MM.1S (cell line): ENCODE measurements around the gene CS.

ENCODE experiments used
- DNase-seq: peaks from one replicate; pipeline ENCODE4 v3.0.0-alpha.2; 2015
- H2AFZ ChIP-seq: fragments of 300-600 bp; sonication (generic); 2 replicates; pipeline ENCODE4 v1.6.0; 2016; ENCODE audit warnings: antibody characterized with exemption, low read length
- H3F3A ChIP-seq: fragments of 300-600 bp; sonication (generic); 2 replicates; pipeline ENCODE4 v1.6.1; 2016; ENCODE audit warnings: mild to moderate bottlenecking, antibody characterized with exemption, low read length, moderate library complexity, mixed read lengths; ENCODE audit not compliant: insufficient read depth
- H3K27ac ChIP-seq: fragments of 300-600 bp; sonication (generic); 2 replicates; pipeline ENCODE4 v1.5.1; 2016; ENCODE audit warnings: mild to moderate bottlenecking, low read length
- H3K27me3 ChIP-seq: fragments of 300-600 bp; sonication (generic); replicated peaks from 2 replicates; pipeline ENCODE4 v1.6.0; 2016; ENCODE audit warnings: low read length; ENCODE audit not compliant: insufficient read depth
- H3K36me3 ChIP-seq: fragments of 300-600 bp; sonication (generic); replicated peaks from 2 replicates; pipeline ENCODE4 v1.6.1; 2016; ENCODE audit warnings: mild to moderate bottlenecking, low read length, mixed read lengths; ENCODE audit not compliant: insufficient read depth
- H3K4me1 ChIP-seq: fragments of 300-600 bp; sonication (generic); 2 replicates; pipeline ENCODE4 v1.6.1; 2016; ENCODE audit warnings: low read length, mixed read lengths
- H3K4me2 ChIP-seq: fragments of 300-600 bp; sonication (generic); 2 replicates; pipeline ENCODE4 v1.6.0; 2016; ENCODE audit warnings: low read depth, low read length
- H3K4me3 ChIP-seq: fragments of 300-600 bp; sonication (generic); 2 replicates; pipeline ENCODE4 v1.5.1; 2016; ENCODE audit warnings: low read length, mixed read lengths
- H3K79me2 ChIP-seq: fragments of 300-600 bp; sonication (generic); 2 replicates; pipeline ENCODE4 v1.6.1; 2016; ENCODE audit warnings: mixed run types, low read length, mixed read lengths
- H3K9ac ChIP-seq: fragments of 300-600 bp; sonication (generic); 2 replicates; pipeline ENCODE4 v1.6.1; 2016; ENCODE audit warnings: low read length, mixed read lengths
- H3K9me2 ChIP-seq: fragments of 300-600 bp; sonication (generic); replicated peaks from 2 replicates; pipeline ENCODE4 v1.6.1; 2016; ENCODE audit warnings: mild to moderate bottlenecking, low read length, mixed read lengths; ENCODE audit not compliant: insufficient read depth
- H3K9me3 ChIP-seq: fragments of 300-600 bp; sonication (generic); replicated peaks from 2 replicates; pipeline ENCODE4 v1.6.1; 2016; ENCODE audit warnings: mild to moderate bottlenecking, low read length, mixed read lengths; ENCODE audit not compliant: insufficient read depth
- H4K20me1 ChIP-seq: fragments of 300-600 bp; sonication (generic); 2 replicates; pipeline ENCODE4 v1.6.1; 2016; ENCODE audit warnings: mild to moderate bottlenecking, low read length, moderate library complexity, mixed read lengths; ENCODE audit not compliant: insufficient read depth
- EZH2 ChIP-seq: fragments of 300-600 bp; sonication (generic); optimal IDR thresholded peaks from 2 replicates; pipeline ENCODE3; 2017; ENCODE audit warnings: low read depth, mild to moderate bottlenecking, antibody characterized with exemption, low read length, mixed read lengths
- EZH2phosphoT487 ChIP-seq: fragments of 300-600 bp; sonication (generic); IDR thresholded peaks from 2 replicates; pipeline ENCODE4 v1.6.1; 2018; ENCODE audit warnings: antibody characterized with exemption, low read length
- TF ChIP-seq, protein P1 (sequence below): fragments of 300-600 bp; sonication (generic); IDR thresholded peaks from 2 replicates; pipeline ENCODE4 v1.5.1; 2016; ENCODE audit warnings: antibody characterized with exemption, low read length, mixed read lengths

The CS gene

DNA sequence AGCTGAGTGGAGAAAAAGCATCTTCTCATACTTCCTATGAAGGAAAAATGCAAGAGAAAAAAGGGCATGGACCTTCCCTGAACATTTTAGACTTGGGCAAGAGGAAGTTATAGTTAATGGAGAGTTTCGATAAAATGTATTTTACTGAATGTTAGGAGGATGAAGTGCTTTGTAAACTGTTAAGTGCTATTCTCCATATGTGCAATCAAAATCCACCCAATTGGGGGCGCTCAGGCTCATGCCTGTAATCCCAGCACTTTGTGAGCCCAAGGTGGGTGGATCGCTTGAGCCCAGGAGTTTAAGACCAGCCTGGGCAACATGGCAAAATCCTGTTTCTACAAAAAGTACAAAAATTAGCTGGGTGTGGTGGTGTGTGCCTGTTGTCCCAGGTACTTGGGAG is 17.5 kb upstream of the CS start:
- no peak overlapping the region for H2AFZ ChIP-seq
- no peaks in the 10 kb centered on the region for H3K36me3 ChIP-seq
- H3K9me3 ChIP-seq = no peaks in the 10 kb centered on the region
- H3F3A ChIP-seq = peaks cover 4% of the 10 kb centered on the region; the same call in 1 of the 2 replicates
- no peaks in the 10 kb centered on the region for H3K27me3 ChIP-seq
- H3K4me2 ChIP-seq = no peak overlapping the region
- peaks cover 12% of the 10 kb centered on the region for H3K4me1 ChIP-seq
- peaks cover 18% of the 10 kb centered on the region for H3K79me2 ChIP-seq
- no peaks in the 10 kb centered on the region for H4K20me1 ChIP-seq
- TF ChIP-seq EZH2phosphoT487 (no peak), EZH2 (no peak)
- TF ChIP-seq, protein P1, sequence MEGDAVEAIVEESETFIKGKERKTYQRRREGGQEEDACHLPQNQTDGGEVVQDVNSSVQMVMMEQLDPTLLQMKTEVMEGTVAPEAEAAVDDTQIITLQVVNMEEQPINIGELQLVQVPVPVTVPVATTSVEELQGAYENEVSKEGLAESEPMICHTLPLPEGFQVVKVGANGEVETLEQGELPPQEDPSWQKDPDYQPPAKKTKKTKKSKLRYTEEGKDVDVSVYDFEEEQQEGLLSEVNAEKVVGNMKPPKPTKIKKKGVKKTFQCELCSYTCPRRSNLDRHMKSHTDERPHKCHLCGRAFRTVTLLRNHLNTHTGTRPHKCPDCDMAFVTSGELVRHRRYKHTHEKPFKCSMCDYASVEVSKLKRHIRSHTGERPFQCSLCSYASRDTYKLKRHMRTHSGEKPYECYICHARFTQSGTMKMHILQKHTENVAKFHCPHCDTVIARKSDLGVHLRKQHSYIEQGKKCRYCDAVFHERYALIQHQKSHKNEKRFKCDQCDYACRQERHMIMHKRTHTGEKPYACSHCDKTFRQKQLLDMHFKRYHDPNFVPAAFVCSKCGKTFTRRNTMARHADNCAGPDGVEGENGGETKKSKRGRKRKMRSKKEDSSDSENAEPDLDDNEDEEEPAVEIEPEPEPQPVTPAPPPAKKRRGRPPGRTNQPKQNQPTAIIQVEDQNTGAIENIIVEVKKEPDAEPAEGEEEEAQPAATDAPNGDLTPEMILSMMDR = peak; percentile 14; the same call in 1 of the 2 replicates
- no peak for DNase-seq
- no peaks in the 10 kb centered on the region for H3K9me2 ChIP-seq
- H3K4me3 ChIP-seq = no peak overlapping the region
- H3K27ac ChIP-seq = no peak overlapping the region
- H3K9ac ChIP-seq = no peak overlapping the region

DNA sequence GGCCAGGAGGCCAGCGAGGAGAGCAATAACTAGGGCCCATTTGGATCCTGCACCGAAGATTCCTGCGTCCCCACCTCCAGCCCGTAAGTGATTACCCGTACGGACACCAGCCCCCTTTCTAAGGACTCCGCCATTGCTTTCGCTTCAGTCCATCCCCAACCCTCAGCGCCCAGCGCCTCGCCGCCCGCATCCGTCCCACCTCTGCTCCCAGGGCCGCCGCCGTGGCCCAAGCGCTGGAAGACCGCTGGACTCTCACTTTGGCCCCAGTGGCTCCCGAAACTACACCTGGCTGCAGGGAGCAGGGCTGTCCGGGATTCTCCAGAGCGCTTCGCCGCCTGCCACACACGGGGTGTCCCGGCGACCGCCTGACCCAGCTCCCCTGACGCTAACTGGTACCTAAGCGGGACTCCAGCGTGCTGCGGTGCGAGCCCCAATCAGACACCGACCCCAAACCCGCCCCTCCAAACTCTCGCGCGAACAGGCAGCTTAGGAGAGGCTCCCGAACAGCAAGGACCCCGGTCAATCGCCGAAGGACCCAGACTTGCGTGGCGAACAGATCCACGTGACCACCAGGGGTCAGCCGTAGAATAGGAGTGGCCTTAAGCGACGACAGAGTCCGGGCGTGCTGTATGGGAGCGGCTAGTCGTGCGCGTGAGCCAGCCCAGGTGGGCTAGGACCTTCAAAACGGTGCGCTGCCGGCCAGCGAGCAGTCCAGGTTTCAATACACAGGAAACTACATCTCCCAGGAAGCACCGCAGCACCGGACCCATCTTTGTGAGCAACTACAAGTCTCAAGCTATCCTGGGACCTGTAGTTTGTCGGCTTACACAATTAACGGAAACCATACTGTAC is 15.7 kb upstream of the CS start, which contains the start of gene CNPY2:
Gene CNPY2 (minus strand): TSS at position 367 of the 852 bp plus-strand sequence. CDS start 771 bp downstream, outside the sequence.
- Histone ChIP-seq H3K9me2 (no peaks in the 10 kb centered on the region), H3K36me3 (no peaks in the 10 kb centered on the region), H3K9ac (peak within 1 kb of the TSS; percentile 92), H2AFZ (peak within 1 kb of the TSS; percentile 87), H3K79me2 (peaks cover 18% of the 10 kb centered on the region), H4K20me1 (no peaks in the 10 kb centered on the region), H3K27me3 (no peaks in the 10 kb centered on the region), H3F3A (peaks cover 4% of the 10 kb centered on the region; the same call in 1 of the 2 replicates), H3K27ac (peak within 1 kb of the TSS; percentile 85), H3K4me1 (peaks cover 12% of the 10 kb centered on the region), H3K9me3 (no peaks in the 10 kb centered on the region), H3K4me2 (peak within 1 kb of the TSS; percentile 91), H3K4me3 (peak within 1 kb of the TSS; percentile 94)
- DNase-seq = peak; percentile 98
- TF ChIP-seq, protein P1 = peak; percentile 23
- no peak for TF ChIP-seq EZH2phosphoT487

DNA sequence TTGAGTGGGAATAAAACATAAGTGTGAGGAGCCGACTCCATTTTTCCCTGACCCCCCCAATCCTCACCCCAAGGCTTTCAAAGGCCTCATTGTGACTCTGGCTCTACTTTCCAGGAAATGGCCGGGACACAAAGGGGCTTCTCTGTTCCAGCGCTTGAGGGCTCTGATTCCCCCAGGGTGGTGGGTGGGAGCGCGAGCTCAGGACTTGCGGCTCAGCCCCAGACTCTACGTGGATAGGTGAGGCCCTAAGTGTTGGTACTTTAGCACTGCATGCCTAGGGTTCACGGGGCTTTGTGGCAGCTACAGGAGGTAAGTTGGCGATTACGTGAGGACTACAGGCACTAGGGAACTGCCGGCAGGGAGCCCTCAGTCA is 15.1 kb upstream of the CS start:
- DNase-seq = peak; percentile 16

More for the DNA sequence above, 15.1 kb upstream of the CS start:
- Histone ChIP-seq H3K9ac (peak overlapping the region; percentile 92), H3K4me3 (peak overlapping the region; percentile 94), H3K4me1 (peaks cover 12% of the 10 kb centered on the region), H3K9me3 (no peaks in the 10 kb centered on the region), H2AFZ (peak overlapping the region; percentile 87), H3K79me2 (peaks cover 18% of the 10 kb centered on the region), H3F3A (peaks cover 4% of the 10 kb centered on the region; the same call in 1 of the 2 replicates), H3K4me2 (peak overlapping the region; percentile 91), H3K27me3 (no peaks in the 10 kb centered on the region), H3K27ac (peak overlapping the region; percentile 85), H3K9me2 (no peaks in the 10 kb centered on the region), H4K20me1 (no peaks in the 10 kb centered on the region), H3K36me3 (no peaks in the 10 kb centered on the region)
- TF ChIP-seq, protein P1 = no peak
- no peak for TF ChIP-seq EZH2
- TF ChIP-seq EZH2phosphoT487 = no peak
